Astrocyte (in vitro differentiated cells and primary cell): ENCODE measurements around the gene CLNK.

Experiments
- CTCF ChIP-seq: IDR thresholded peaks from 2 replicates; pipeline ENCODE4 v1.5.1; 2011; ENCODE audit warnings: low read depth, mild to moderate bottlenecking, inconsistent platforms, low read length, moderate library complexity; ENCODE audit not compliant: insufficient read depth
- EZH2 ChIP-seq: IDR thresholded peaks from 2 replicates; pipeline ENCODE4 v1.6.1; 2012; ENCODE audit warnings: mild to moderate bottlenecking, low read length, inconsistent platforms; ENCODE audit not compliant: insufficient read depth

- TF ChIP-seq CTCF, result no peak
- no peak for TF ChIP-seq EZH2
These were observed 107.5 kb downstream of the CLNK start for GRCh38 chr4:10577018-10577417.
